ENCODE results near the gene ZC2HC1C. TPM values are rescaled to one million over a fixed set of nuclear protein-coding genes. Genes with fewer than 3 reads are reported as not detected.
A peak's percentile ranks its signal among the peaks of the same experiment; 100 is the strongest.

The ZC2HC1C gene
- total RNA-seq, 1 donor from 2014 or later, result 1.9 TPM

- no peak for DNase-seq (ENCODE audit: low read depth)
- peak overlapping the region; percentile 74 for H3K4me3 ChIP-seq (ENCODE audit: low read depth, low read length)
- TF ChIP-seq, protein P1, sequence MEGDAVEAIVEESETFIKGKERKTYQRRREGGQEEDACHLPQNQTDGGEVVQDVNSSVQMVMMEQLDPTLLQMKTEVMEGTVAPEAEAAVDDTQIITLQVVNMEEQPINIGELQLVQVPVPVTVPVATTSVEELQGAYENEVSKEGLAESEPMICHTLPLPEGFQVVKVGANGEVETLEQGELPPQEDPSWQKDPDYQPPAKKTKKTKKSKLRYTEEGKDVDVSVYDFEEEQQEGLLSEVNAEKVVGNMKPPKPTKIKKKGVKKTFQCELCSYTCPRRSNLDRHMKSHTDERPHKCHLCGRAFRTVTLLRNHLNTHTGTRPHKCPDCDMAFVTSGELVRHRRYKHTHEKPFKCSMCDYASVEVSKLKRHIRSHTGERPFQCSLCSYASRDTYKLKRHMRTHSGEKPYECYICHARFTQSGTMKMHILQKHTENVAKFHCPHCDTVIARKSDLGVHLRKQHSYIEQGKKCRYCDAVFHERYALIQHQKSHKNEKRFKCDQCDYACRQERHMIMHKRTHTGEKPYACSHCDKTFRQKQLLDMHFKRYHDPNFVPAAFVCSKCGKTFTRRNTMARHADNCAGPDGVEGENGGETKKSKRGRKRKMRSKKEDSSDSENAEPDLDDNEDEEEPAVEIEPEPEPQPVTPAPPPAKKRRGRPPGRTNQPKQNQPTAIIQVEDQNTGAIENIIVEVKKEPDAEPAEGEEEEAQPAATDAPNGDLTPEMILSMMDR (conservative IDR thresholded peaks at IDR 0.05; ENCODE audit: low read depth, low read length), result no peak
Observed at GRCh38 chr14:75127903-75128595, 58.6 kb downstream of the ZC2HC1C start.

DNA sequence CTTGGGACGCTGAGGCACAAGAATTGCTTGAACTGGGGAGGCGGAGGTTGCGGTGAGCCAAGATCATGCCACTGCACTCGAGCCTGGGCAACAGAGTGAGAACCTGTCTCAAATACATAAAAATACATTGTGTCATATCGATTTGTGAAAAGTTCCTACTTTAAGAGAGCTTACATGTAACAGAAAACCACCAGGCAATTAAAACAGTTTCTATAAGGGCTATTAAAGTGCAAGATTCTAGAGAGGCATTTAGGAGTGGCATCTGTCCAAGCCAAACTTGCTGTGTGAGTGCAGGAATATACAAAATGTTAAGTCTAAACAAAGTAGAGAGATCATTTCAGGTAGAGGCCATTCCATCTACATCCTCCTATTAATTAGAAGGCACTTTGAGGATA lies 59.2 kb downstream of the ZC2HC1C start:
- no peak for DNase-seq (ENCODE audit: low read depth)
- no peak overlapping the region for H3K4me3 ChIP-seq (ENCODE audit: low read depth, low read length)
- TF ChIP-seq, protein P1 (conservative IDR thresholded peaks at IDR 0.05; ENCODE audit: low read depth, low read length), result no peak

Other genes with a start within 250 kb of the ZC2HC1C start
- gene PROX2, start 193.5 kb upstream of the ZC2HC1C start, total RNA-seq, result not detected in 2 replicates
- gene DLST, start 187.7 kb upstream of the ZC2HC1C start, total RNA-seq, result 58.6 and 91.8 TPM in 2 replicates
- gene RPS6KL1, start 146.4 kb upstream of the ZC2HC1C start, total RNA-seq, result 18.7 and 21.3 TPM in 2 replicates
- gene PGF, start 114.0 kb upstream of the ZC2HC1C start, total RNA-seq, result 6.1 and 7.0 TPM in 2 replicates
- gene EIF2B2, start 66.7 kb upstream of the ZC2HC1C start, total RNA-seq, result 52.5 and 73.9 TPM in 2 replicates
- gene MLH3, start 18.2 kb upstream of the ZC2HC1C start, total RNA-seq, result 10.3 and 10.7 TPM in 2 replicates
- gene ACYP1, start 5.6 kb upstream of the ZC2HC1C start, total RNA-seq, result 25.9 and 66.1 TPM in 2 replicates
- gene NEK9, start 57.4 kb downstream of the ZC2HC1C start, total RNA-seq, result 10.9 and 17.3 TPM in 2 replicates
- gene TMED10, start 107.0 kb downstream of the ZC2HC1C start, total RNA-seq, result 119 and 122 TPM in 2 replicates
- 2.5 and 2.7 TPM in 2 replicates for gene FOS, start 209.2 kb downstream of the ZC2HC1C start, total RNA-seq

Data from epithelial cell of proximal tubule (primary cell).